Measurements from ENCODE around the gene CXCL10.

DNA sequence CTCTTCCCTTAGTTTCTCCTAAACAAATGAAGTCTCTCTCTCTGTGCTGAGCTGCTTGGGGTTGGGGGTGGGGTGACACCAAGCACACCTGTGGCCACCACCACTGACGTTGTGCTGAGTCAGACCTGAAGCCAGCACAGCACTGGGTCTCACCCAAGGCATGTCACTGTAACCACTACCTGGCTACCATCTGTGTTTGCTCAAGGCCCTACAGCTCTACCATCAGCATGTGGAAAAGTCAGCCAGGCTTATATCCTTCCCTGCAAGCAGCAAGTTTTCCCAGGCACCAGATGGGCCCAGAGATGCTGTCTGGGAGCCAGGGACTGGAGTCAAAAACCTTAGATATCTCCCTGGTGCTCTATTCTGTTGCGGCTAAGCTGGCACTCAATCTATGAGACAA, 6.9 kb downstream of the CXCL10 start:
- TF ChIP-seq, protein P1, sequence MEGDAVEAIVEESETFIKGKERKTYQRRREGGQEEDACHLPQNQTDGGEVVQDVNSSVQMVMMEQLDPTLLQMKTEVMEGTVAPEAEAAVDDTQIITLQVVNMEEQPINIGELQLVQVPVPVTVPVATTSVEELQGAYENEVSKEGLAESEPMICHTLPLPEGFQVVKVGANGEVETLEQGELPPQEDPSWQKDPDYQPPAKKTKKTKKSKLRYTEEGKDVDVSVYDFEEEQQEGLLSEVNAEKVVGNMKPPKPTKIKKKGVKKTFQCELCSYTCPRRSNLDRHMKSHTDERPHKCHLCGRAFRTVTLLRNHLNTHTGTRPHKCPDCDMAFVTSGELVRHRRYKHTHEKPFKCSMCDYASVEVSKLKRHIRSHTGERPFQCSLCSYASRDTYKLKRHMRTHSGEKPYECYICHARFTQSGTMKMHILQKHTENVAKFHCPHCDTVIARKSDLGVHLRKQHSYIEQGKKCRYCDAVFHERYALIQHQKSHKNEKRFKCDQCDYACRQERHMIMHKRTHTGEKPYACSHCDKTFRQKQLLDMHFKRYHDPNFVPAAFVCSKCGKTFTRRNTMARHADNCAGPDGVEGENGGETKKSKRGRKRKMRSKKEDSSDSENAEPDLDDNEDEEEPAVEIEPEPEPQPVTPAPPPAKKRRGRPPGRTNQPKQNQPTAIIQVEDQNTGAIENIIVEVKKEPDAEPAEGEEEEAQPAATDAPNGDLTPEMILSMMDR (IDR thresholded peaks at IDR 0.05) = no peak
- TF ChIP-seq POLR2A (IDR thresholded peaks at IDR 0.05) (no peak), POLR2AphosphoS5 (IDR thresholded peaks at IDR 0.05) (no peak), EP300 (IDR thresholded peaks at IDR 0.05) (no peak)

Measured in sigmoid colon (tissue), 4 donors.